Suprapubic skin (tissue), 3 donors: ENCODE data around the gene DMTF1.

ENCODE experiments used
- CTCF ChIP-seq, 2 donors: fragments of 200-600 bp in 1 of 2; fragments of 450-650 bp in 1 of 2; sonication (generic) in 1 of 2; IDR thresholded peaks; one replicate each; pipeline ENCODE4 v1.5.1; 2016 to 2019; ENCODE audit warnings: antibody characterized with exemption in 2 of 2, mild to moderate bottlenecking in 1 of 2, moderate library complexity in 1 of 2
- POLR2A ChIP-seq, 2 donors: fragments of 450-650 bp; IDR thresholded peaks; one replicate each; pipeline ENCODE4 v1.6.1; 2017; ENCODE audit warnings: antibody characterized with exemption in 2 of 2, mild to moderate bottlenecking in 2 of 2, moderate library complexity in 2 of 2

DNA sequence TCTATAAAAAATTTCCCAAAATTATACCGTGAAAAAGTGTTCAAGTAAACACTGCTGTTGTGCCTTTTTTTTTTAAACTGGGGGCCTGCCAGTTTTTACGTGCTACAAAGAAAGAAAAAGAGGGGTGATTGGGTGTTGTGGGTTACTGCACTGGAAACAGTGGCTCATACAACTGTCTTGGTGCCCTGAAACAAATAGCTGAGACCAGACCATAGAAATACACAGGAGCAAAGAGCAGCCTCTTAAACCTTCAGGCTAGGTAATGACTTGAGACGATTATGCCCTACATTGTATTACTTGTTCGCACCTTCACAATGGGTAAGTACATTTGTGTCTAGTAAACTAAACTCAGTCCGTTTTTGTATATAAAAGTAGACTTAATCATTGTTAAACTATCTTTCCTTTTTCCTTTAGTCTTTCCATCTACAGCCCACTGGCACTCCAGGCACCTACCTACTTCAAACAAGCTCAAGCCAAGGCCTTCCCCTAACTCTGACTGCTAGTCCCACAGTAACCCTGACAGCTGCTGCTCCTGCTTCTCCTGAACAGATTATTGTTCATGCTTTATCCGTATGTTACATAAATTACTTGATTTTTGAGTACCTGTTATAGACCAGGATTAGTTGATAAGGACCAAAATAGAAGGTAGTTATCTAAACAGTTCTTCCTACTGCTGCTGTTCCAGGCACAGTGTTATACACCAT, 40.7 kb downstream of the DMTF1 start:
- TF ChIP-seq CTCF (IDR thresholded peaks at IDR 0.05) (no peak), POLR2A (IDR thresholded peaks at IDR 0.05) (no peak)
